H9 (cell line): ENCODE results near the gene TEKT3. TPM values are rescaled to one million over a fixed set of nuclear protein-coding genes. Genes with fewer than 3 reads are reported as not detected.

Source experiments
- DNase-seq: peaks from one replicate; pipeline ENCODE4 v3.0.0-alpha.2; 2017
- H2AFZ ChIP-seq: one replicate; pipeline ENCODE4 v1.6.1; 2013; ENCODE audit warnings: mild to moderate bottlenecking, low read length, control low read depth, moderate library complexity
- H2AK5ac ChIP-seq: 2 replicates; pipeline ENCODE4 v1.6.1; 2013; ENCODE audit warnings: low read length, control low read depth, mixed read lengths; ENCODE audit not compliant: insufficient read length
- H2BK120ac ChIP-seq: one replicate; pipeline ENCODE4 v1.6.1; 2013; ENCODE audit warnings: low read depth, mild to moderate bottlenecking, low read length, control low read depth, inconsistent platforms; ENCODE audit not compliant: poor library complexity, severe bottlenecking
- H2BK12ac ChIP-seq: 2 replicates; pipeline ENCODE4 v1.6.1; 2013; ENCODE audit warnings: low read length, control low read depth, mixed read lengths, low read depth; ENCODE audit not compliant: insufficient read length
- H2BK15ac ChIP-seq: 2 replicates; pipeline ENCODE4 v1.6.1; 2013; ENCODE audit warnings: low read depth, low read length, control low read depth
- H2BK20ac ChIP-seq: one replicate; pipeline ENCODE4 v1.6.1; 2013; ENCODE audit warnings: low read depth, mild to moderate bottlenecking, low read length, control low read depth, inconsistent platforms; ENCODE audit not compliant: poor library complexity, severe bottlenecking
- H2BK5ac ChIP-seq: 2 replicates; pipeline ENCODE4 v1.6.1; 2013; ENCODE audit warnings: low read length, control low read depth, mixed read lengths; ENCODE audit not compliant: insufficient read length
- H3K14ac ChIP-seq: 2 replicates; pipeline ENCODE4 v1.6.1; 2013; ENCODE audit warnings: low read length, control low read depth; ENCODE audit not compliant: insufficient read depth
- H3K18ac ChIP-seq: 2 replicates; pipeline ENCODE4 v1.6.1; 2013; ENCODE audit warnings: low read depth, mild to moderate bottlenecking, mixed read lengths, low read length, control low read depth; ENCODE audit not compliant: insufficient read length
- H3K23ac ChIP-seq: 2 replicates; pipeline ENCODE4 v1.6.1; 2013; ENCODE audit warnings: low read length, control low read depth, mixed read lengths, low read depth; ENCODE audit not compliant: insufficient read length
- H3K23me2 ChIP-seq: 2 replicates; pipeline ENCODE4 v1.6.1; 2013; ENCODE audit warnings: low read depth, mild to moderate bottlenecking, mixed read lengths, low read length, control low read depth; ENCODE audit not compliant: insufficient read length, poor library complexity, severe bottlenecking
- H3K27ac ChIP-seq: 2 replicates; pipeline ENCODE4 v1.5.1; 2013; ENCODE audit warnings: low read length, control low read depth, mixed read lengths, low read depth; ENCODE audit not compliant: insufficient read length
- H3K27me3 ChIP-seq: 2 replicates; pipeline ENCODE4 v1.6.1; 2013; ENCODE audit warnings: low read length, control low read depth, inconsistent platforms; ENCODE audit not compliant: insufficient read depth
- H3K4ac ChIP-seq: 2 replicates; pipeline ENCODE4 v1.6.1; 2013; ENCODE audit warnings: low read depth, mild to moderate bottlenecking, control low read depth, inconsistent platforms, low read length, moderate library complexity
- H3K4me1 ChIP-seq: 2 replicates; pipeline ENCODE4 v1.6.1; 2013; ENCODE audit warnings: low read length, control low read depth, inconsistent platforms; ENCODE audit not compliant: insufficient read depth
- H3K4me2 ChIP-seq: 2 replicates; pipeline ENCODE4 v1.6.1; 2013; ENCODE audit warnings: low read length, control low read depth, mixed read lengths; ENCODE audit not compliant: insufficient read length, insufficient read depth
- H3K56ac ChIP-seq: 2 replicates; pipeline ENCODE4 v1.6.1; 2013; ENCODE audit warnings: low read depth, mild to moderate bottlenecking, mixed read lengths, low read length, control low read depth; ENCODE audit not compliant: insufficient read length
- H3K79me1 ChIP-seq: 2 replicates; pipeline ENCODE4 v1.6.1; 2013; ENCODE audit warnings: low read depth, mild to moderate bottlenecking, moderate library complexity, low read length, control low read depth, inconsistent platforms; ENCODE audit not compliant: insufficient read depth, poor library complexity, severe bottlenecking
- H3K79me2 ChIP-seq: 2 replicates; pipeline ENCODE4 v1.6.1; 2013; ENCODE audit warnings: low read length, control low read depth, inconsistent platforms; ENCODE audit not compliant: insufficient read depth
- H3K9ac ChIP-seq: 2 replicates; pipeline ENCODE4 v1.6.1; 2013; ENCODE audit warnings: low read length, control low read depth, mixed read lengths; ENCODE audit not compliant: insufficient read length; ENCODE audit errors: extremely low read depth
- H3K9me3 ChIP-seq: one replicate; pipeline ENCODE4 v1.6.1; 2013; ENCODE audit warnings: low read depth, low read length, inconsistent platforms; ENCODE audit not compliant: control insufficient read depth
- H3T11ph ChIP-seq: one replicate; pipeline ENCODE4 v1.6.1; 2013; ENCODE audit warnings: mild to moderate bottlenecking, low read length, control low read depth, inconsistent platforms
- H4K20me1 ChIP-seq: one replicate; pipeline ENCODE4 v1.6.1; 2013; ENCODE audit not compliant: control insufficient read depth, insufficient read length, insufficient read depth
- H4K5ac ChIP-seq: 2 replicates; pipeline ENCODE4 v1.6.1; 2013; ENCODE audit warnings: low read depth, mild to moderate bottlenecking, mixed read lengths, low read length, control low read depth; ENCODE audit not compliant: insufficient read length
- H4K8ac ChIP-seq: replicated peaks from 2 replicates; pipeline ENCODE4 v1.6.1; 2013; ENCODE audit warnings: low read length, control low read depth, mixed read lengths, low read depth; ENCODE audit not compliant: insufficient read length
- H4K91ac ChIP-seq: 2 replicates; pipeline ENCODE4 v1.6.1; 2013; ENCODE audit warnings: low read depth, mild to moderate bottlenecking, moderate library complexity, mixed read lengths, low read length, control low read depth; ENCODE audit not compliant: insufficient read length
- H3K27ac Mint-ChIP-seq, 3 experiments: 2 replicates in 2 of 3; 3 replicates in 1 of 3; pipeline ENCODE4 v1.8.0; 2020 to 2021; ENCODE audit warnings: mixed read lengths in 3 of 3, mild to moderate bottlenecking in 1 of 3, moderate library complexity in 1 of 3
- H3K27me3 Mint-ChIP-seq: 2 replicates; pipeline ENCODE4 v1.8.0; 2021; ENCODE audit warnings: low read depth, mild to moderate bottlenecking, moderate library complexity, mixed read lengths
- H3K36me3 Mint-ChIP-seq, 3 experiments: 2 replicates in 2 of 3; 3 replicates in 1 of 3; pipeline ENCODE4 v1.8.0; 2020 to 2021; ENCODE audit warnings: low read depth in 3 of 3, mixed read lengths in 3 of 3; ENCODE audit not compliant: insufficient read depth in 1 of 3
- H3K4me1 Mint-ChIP-seq, 2 experiments: 2 replicates each; pipeline ENCODE4 v1.8.0; 2020; ENCODE audit warnings: mixed read lengths in 2 of 2
- H3K4me3 Mint-ChIP-seq, 2 experiments: 2 replicates in 1 of 2; 3 replicates in 1 of 2; pipeline ENCODE4 v1.8.0; 2020 to 2021; ENCODE audit warnings: mild to moderate bottlenecking in 2 of 2, mixed read lengths in 2 of 2, moderate library complexity in 1 of 2
- H3K9me3 Mint-ChIP-seq, 2 experiments: 2 replicates in 1 of 2; 3 replicates in 1 of 2; pipeline ENCODE4 v1.8.0; 2020; ENCODE audit warnings: mild to moderate bottlenecking in 2 of 2, mixed read lengths in 2 of 2, moderate library complexity in 1 of 2
- CTCF ChIP-seq: fragments of 200-600 bp; sonication (generic); conservative IDR thresholded peaks from 3 replicates; pipeline ENCODE4 v1.8.0; 2021; ENCODE audit warnings: antibody characterized with exemption, mild to moderate bottlenecking
- WGBS: extraction: QIAGEN DNeasy Blood & Tissue Kit; methylation state at CpG from one replicate; pipeline ENCODE4 v1.1.7; 2013; ENCODE audit warnings: missing lambda C conversion rate, low lambda C conversion rate, mixed read lengths; ENCODE audit not compliant: insufficient read length; ENCODE audit errors: extremely low coverage; 5-methylcytosine and 5-hydroxymethylcytosine counted together
- total RNA-seq: library from RNA; stranded (reverse); gene quantifications from 2 replicates; pipeline ENCODE4 v1.2.1, GENCODE V29; 2021

TEKT3 gene
- total RNA-seq, 1 experiment from 2014 or later: 0.42 TPM

- no peak for TF ChIP-seq CTCF
- no peak for DNase-seq
- Histone ChIP-seq H3K79me1 (no peaks in the 10 kb centered on the region), H3K14ac (no peak overlapping the region), H2BK120ac (no peak overlapping the region), H4K91ac (no peak overlapping the region), H3K79me2 (no peaks in the 10 kb centered on the region), H3K4me1 (peaks cover 3% of the 10 kb centered on the region; the same call in 1 of the 2 replicates), H4K20me1 (no peaks in the 10 kb centered on the region), H2BK5ac (no peak overlapping the region), H2BK12ac (no peak overlapping the region), H3T11ph (no peak overlapping the region), H3K4me2 (no peak overlapping the region), H2AK5ac (no peak overlapping the region), H3K9ac (no peak overlapping the region), H3K27ac (no peak overlapping the region), H2BK20ac (no peak overlapping the region), H3K18ac (no peak overlapping the region), H3K4ac (no peak overlapping the region), H4K8ac (no peak overlapping the region), H2AFZ (no peak overlapping the region), H3K23me2 (no peaks in the 10 kb centered on the region), H3K27me3 (no peaks in the 10 kb centered on the region), H4K5ac (no peak overlapping the region), H2BK15ac (no peak overlapping the region), H3K9me3 (no peaks in the 10 kb centered on the region), H3K56ac (no peak overlapping the region), H3K23ac (no peak overlapping the region)
- Mint-ChIP-seq H3K27me3 (no peaks in the 10 kb centered on the region; the same call in 1 of the 2 replicates), H3K36me3 (no peaks in the 10 kb centered on the region), H3K9me3 (no peaks in the 10 kb centered on the region), H3K4me3 (no peak overlapping the region), H3K27ac (no peak overlapping the region), H3K4me1 (peaks cover 9 to 11% of the 10 kb centered on the region in 2 experiments)
- no CpG with 5 or more reads among the region's 5 CpGs for WGBS
Observed at GRCh38 chr17:15379659-15380058, 38.3 kb upstream of the TEKT3 start.
